Measurements from ENCODE around the gene PAK5.

The PAK5 gene

DNA sequence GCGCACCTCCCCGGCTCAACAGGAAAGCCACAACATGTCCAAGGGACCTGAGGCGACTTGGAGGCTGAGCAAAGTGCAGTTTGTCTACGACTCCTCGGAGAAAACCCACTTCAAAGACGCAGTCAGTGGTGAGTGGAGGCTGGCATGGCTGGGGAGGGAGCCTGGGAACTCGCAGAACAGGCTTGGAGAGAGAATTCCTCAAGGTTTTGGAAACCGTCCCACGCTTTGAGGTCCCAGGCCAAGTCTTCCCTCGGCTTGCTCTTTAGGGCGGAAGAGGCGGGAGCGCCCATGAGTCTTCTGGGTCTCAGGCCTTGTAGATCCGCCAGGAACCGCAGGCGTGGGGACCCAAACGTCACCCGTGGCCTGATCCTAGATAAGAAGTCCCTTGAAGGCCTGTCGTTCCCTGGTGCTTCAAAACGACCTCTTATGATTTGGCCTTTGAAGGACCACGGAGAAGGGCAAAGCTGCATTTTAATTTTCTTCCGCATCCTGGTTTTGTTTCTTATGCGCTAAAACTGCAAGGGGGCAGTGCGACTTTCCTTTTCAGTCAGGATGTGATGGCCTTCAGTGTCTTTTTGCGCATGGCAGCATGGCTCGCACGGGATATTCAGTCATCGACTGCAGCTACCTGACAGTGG lies 322.5 kb downstream of the PAK5 start:
- no peak for DNase-seq

DNA sequence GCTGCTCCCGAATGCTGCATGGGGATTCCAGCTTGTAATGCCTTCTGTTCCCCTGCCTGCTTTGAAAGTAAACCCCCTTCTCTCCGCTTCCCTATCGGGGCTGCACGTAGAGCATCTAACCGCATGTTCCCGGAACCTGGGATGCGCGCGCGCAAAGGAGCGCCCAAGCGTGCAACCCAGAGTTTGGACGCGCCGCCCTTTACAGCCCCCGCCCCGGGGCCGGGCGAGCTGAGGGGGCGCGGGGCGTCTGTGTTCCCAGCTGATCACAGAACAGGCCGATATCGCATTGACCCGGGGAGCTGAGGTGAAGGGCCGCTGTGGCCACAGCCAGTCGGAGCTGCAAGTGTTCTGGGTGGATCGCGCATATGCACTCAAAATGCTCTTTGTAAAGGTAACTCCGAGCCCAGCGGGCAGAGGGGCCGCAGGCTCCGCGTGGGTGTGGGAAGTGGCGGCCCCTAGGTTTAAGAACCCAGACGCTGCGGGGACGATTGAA lies 323.1 kb downstream of the PAK5 start:
- DNase-seq: no peak

DNA sequence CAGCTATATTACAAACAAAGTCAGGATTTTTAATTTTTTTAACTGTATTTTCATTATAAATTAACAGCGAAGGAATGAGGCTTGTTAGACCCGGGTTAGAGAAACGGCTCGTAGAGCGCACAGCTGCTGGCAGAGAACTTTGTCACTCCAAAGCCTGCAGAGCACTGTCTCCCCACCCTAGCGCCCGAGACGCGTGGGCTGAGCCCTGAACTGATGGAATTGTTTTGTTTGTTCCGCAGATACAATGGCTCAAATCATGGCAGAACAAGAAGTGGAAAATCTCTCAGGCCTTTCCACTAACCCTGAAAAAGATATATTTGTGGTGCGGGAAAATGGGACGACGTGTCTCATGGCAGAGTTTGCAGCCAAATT lies 323.7 kb downstream of the PAK5 start:
- no peak for DNase-seq

DNA sequence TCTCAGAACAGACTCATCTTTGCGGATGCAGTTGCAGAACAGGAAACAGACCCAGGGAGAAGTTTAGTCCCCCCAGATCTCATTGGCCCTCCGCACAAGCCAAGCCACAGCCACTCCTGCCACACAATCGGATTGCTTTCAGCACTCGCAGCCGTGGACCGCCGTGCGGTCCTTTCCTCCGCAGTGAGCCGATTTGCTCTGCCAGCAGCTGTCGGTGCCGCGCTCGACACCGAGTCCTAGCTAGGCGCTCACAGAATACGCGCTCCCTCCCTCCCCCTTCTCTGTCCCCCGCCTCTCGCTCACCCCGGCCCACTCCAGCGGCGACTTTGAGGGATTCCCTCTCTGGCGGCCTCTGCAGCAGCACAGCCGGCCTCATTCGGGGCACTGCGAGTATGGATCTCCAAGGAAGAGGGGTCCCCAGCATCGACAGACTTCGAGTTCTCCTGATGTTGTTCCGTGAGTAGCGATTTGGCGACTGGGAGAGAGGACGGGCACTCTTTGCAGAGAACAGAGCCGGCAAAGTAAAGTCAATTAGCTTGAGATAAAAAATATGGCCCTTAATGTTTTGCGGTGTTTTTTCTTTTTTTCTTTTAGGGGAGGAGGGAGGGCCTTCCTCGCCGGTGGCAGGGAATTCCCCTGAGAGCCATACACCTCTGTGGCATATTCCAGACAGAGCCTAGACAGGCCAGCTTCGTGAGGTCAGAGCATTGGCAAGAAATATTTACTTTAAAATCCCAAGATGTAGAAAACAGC lies 324.2 kb downstream of the PAK5 start, which contains the start of gene LAMP5:
Gene LAMP5 (plus strand): TSS at position 130 of the 753 bp plus-strand sequence. CDS start 263 bp downstream, at position 393.
- peak; percentile 7 for DNase-seq

DNA sequence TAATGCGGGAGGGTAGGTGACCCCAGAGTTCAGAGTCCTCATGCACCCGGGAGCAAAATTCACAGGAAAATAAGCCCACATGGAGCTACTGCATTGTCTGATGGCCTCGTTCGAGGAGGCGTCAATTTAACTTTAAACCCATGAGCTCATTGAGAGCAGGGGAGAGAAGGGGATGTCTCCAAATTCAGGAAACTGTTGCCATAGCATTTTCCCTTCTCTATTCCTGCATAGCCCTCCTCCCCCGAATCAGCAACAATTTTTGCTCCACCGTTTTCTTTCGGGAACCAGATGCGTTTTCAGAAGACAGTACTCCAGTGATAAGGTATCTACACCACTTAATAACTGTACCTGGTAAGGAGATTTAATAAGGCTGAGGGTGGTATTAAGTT lies 324.8 kb downstream of the PAK5 start:
- DNase-seq: no peak

DNA sequence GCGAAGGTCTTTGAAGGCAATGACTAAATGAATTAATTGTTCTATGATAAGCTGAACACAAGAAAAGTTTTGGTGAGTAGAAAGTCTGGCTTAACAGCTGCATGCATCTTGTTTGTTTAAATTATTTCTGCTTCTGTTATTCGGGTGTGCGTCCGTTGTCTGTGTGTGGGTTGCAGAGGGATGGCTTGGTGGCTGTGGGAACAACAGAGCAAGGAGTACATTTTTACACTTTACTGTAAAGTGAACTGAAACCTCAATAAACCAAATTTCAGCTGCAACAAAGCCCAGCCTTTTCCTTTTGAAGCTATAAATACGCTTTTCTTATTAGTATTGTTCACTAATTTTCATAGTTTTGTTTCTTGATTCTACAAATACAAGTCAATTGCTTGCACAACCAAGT lies 328.0 kb downstream of the PAK5 start:
- DNase-seq: no peak

DNA sequence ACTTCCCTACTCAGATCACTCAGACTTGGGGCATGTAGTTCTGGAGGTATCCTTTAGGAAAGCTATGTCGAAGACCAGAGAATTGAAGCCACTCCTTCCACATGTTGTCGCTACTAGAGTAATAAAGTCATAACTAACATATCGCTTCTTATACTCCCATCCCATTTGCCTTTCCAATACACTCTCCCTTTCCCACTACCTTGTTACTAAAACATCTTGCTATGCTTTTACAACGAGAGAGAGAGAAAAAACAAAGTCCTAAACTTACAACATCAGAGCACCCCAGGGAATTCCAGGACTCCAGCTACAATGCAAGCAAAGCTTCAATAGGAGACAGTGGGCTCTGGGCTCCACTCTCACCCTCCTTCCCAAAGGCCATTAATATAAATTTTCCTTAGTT lies 329.6 kb downstream of the PAK5 start:
- no peak for DNase-seq

DNA sequence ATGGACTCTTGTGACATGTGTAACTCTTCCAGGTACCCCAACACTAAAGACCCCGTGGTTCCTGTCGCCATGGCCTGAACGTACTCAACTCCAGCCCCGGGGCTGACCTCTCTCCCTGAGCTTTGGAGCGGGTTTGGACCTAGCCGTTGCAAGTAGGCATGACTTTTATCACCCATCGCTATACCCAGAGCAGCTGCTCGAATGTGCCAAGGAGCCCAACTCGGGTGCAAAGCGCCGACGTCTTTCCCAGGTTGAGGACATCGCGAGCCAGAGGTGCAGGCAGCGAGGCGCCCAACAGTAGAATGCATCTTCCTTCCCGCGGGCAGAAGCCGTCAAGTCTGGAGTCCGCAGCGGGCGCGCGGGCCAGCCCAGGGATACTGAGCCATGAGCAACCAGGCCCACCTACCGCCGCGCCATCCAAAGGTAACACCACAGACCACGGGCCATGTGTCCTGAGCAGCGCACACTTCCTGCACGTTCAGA lies 330.1 kb downstream of the PAK5 start:
- DNase-seq: no peak

DNA sequence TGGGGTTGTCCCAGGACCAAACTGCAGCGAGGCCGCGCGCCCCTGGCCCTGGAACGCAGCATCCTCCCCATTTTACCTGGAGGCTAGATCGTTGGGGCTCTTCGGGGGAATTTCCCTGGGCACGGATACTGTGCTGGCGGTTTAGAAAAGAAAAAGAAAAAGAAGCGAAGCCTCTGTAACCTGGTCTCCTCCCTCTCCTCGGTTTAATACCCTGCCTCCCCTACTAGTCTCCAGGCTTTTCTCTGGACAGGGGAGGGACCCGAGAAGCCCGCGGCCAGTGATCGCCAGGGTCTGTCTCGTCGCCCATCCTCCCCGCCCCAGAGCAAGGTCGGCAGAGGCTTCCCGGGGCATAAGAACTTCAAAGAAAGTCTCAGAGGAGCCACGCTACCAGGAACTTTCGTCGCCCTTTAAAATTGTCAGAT lies 330.6 kb downstream of the PAK5 start:
- DNase-seq: no peak

DNA sequence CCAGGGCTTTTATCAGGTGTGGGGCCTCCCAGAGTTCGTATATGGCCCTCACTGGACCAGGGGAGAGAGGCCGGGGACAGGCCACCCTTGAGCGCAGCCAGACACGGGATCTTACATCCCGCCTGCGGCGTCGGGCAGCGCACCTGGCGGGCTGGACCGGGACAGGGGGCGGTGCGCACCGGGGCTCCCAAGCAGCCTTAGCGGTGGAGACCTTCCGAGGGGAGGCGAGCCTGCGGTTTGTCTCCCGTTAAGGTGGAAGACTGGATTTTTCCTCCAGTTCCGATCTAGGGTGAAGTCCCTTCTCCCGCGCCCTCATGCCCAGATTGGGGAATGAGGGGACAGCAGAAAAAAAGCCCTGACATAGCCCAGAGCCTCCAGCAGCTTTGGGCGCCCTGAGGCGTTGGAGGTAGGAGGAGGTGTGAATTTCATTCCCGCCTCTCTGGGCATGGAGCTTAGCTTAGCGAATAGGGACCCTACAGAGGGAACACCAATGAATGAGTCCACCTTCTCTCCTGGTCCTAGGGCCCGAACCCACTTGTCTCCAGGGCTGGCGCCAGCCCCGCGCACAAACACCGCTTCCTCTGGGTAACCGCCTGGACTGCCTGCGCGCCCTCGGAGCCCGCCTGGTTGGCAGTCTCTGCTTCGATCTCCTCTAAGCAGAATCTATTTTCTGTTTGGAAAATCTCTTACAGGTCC lies 331.2 kb downstream of the PAK5 start:
- DNase-seq: no peak

DNA sequence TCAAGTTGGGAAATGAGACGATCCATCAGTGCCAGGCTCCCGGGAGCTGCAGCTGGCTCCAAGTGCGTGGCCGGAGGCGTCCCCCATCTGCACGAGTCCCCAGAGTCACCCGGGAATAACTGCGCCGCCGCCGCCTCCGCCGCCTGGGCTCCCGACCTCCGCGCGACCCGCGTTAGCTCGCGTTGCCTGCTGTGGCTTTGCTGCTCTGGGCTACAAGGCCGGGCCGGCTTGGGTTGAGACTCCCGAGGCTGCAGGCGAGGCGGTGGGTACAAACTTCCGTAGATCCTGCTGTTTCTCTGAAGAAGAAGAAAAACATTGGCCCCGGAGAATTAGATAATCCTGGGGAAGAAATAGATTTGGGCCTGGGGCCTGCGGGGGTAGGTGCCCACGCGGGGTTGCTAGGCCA lies 331.9 kb downstream of the PAK5 start:
- DNase-seq: no peak

DNA sequence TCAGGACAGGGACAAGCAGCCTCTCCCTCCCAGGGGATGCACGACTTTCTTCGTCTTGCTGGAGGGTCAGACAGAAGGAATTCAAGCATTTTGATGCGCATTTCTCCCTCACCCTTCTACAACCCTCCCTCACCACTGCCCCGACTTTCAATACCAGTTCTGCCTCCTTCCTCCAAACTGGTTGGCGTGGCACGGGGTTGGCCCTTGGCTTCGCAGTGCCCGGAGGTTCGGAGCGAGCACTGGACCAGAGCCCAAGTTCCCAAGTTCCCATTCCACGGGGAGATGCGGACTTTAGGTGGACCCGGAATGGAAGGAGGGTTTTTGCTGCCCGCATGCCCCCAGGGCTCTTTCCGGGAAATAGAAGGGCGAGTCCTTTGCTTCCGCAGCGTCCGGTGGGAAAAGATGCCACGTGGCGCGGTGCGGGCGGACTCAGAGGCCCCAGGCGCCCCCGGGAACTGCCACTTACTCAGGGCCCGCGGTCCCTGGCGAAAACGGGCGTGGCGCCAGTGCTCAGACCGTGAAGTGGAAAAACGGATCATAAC lies 332.5 kb downstream of the PAK5 start:
- DNase-seq: no peak

DNA sequence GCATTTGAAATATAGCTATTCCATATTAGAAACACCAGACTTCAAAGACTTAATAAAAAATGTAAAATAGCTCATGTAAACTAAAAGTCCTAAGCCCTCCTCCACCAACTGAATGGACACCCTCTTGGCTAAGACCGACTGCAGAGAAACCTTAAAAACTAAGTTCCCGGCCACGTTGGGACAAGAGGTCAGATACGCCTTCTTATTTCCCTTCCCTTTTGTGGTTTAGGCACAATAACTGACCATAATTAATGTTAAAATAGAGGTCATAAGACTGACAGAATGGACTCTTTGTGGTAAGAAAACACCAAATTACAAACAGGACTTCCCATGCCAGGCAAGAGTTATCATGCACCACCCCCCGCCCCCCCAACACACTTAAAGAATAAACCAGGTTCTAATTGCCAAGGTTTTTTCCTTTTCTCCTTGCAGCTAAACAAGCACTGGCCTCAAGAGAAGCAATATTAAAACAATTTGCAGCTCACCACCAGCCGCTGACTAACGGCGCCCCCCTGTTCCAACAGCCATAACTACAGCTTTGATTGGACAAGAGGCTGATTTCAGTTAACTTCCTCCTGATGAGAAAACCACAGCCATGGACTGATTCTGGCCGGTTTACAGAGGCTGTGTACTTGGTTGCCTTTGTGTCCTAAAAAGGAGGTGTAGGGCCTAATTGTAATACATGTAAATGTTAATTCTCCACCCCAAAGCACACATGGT lies 335.2 kb downstream of the PAK5 start:
- DNase-seq: peak; percentile 13

DNA sequence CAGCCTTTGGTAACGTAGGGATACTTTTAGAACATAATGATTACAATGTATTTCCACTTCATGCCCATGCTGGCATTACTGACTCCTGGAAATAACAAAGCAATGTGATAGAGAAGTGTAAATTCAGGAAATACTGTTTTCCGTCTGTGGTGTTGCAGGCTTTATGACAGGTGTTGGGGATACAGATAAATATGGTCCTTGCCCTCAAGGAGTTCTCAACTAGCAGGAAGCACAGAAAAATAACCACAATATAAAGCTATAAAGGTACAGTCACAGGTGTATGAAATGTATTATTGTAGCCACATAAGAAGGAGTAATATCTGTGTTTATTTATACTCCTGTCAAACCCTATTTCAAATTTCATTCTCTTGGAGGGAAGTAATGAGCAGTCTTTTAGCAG lies 337.4 kb downstream of the PAK5 start:
- DNase-seq: no peak

DNA sequence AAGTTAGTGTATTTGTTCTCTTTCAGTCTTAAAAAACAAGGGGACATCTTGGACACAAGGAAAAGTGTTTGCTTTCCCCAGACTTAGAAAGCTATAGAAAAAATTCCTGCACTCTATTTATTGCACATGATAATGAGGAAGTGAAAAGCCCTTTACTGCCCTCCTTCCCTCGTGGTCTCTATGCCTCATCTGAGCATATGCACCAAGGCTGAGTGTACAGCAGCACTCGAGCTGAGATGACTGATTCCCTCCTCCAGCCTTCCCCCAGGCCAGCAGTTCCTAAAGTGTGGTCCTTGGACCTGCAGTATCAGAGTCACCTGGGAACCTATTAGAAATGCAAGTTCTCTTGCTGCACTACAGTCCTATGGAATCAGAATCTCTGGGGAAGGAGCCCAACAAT lies 338.8 kb downstream of the PAK5 start:
- DNase-seq: peak; percentile 32

DNA sequence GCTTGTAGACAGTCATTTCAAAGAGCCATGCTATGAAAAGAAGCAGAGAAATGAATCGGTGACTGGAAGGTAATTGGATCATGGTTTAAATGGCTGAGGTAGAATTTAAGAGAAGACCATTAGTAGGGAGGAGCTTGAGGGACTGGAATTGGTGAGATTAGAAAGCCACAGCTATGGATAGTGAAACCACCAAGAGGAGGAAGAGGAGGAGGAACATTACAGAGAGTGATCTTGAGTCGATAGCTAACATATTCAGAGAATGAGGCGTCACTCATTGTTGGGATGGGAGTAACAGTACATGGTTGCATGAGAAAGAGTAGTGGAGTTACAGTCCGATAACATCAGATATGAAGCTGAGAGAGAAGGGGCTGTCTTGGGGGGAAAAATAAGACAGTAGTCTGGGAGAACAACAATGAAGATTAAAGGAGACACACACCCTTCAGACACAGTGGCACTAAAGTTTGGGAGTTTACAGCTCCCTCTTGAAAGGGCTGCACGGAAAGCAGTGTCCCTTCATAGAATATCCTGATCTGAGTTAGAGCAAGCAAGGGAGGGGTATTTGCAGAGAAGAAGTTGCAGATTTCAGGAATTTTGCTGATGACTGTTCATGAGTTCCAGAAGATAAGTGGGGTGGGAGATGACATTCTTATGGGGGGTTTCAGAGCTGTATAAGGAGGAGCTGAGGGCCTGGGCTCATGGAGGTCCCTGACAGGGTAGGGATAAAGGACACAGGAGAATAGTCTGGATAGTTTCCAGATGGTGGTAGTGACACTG lies 339.6 kb downstream of the PAK5 start:
- DNase-seq: no peak

DNA sequence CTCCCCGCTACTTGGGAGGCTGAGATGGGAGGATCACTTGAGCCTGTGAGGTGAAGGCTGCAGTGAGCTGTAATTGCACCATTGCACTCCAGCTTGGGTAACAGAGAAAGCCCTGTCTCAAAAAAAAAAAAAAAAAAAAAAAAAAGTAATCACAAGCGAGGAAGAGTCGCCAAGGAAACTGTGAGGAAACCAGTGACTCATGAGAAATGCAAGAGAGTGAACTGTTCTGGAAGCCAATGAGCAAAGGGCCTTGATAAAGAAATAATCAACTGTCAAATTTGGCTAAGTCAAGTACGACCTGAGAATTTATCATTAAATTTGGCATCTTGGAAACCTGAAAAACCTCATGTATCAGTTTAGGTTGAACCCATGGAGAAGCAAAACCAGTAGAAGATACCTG lies 340.6 kb downstream of the PAK5 start:
- DNase-seq: no peak

DNA sequence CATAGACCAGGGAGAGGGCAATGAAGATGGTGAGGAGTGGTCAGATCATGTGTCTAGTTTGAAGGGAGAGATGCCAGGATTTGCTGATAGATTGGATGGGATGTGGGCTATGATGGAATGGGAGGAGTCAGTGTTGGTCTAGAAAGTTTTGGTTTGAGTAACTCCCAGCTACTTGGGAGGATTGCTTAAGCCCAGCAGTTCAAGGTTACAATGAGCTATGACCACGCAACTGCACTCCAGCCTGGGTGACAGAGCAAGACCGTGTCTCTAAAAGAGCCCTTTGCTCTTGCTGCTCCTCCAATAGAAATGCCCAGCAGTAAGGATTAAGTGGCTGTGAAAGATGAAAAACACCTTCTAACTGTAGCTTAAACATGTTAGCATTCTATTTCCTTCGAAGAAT lies 342.7 kb downstream of the PAK5 start:
- DNase-seq: no peak

DNA sequence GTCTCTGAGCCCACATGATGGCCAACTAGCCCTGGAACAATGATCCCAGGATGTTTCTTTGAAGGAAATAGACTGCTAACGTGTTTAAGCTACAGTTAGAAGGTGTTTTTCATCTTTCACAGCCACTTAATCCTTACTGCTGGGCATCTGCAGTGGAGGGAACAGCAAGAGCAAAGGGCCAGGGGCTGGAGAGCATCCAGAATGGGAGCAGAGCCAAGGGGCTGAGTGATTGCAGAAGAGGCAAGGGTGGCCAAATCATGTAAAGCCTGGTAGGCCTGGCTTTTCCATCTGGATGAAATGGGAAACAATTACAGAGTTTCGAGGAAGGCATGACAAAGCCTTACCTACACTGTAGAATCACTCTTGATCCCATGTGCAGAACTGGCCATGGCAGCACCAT lies 343.2 kb downstream of the PAK5 start:
- DNase-seq: no peak

DNA sequence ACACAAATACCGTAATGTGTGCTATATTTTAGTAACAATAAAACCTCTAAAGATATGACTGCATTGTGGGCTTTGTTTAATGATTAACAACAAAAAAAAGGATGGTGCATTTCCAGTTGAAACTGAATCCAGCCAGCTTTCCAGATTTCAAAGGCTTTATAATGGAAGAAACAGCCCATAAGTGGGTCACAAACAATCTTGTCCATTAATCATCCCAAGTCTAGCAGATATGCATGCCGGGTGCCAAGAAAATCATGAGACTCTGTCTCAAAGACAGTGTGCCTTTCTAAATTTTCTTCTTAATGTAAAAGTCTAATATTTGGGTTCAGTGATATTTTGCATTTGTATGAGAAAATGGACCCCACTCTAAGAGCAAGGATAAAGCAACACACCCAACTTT lies 345.1 kb downstream of the PAK5 start:
- no peak for DNase-seq

DNA sequence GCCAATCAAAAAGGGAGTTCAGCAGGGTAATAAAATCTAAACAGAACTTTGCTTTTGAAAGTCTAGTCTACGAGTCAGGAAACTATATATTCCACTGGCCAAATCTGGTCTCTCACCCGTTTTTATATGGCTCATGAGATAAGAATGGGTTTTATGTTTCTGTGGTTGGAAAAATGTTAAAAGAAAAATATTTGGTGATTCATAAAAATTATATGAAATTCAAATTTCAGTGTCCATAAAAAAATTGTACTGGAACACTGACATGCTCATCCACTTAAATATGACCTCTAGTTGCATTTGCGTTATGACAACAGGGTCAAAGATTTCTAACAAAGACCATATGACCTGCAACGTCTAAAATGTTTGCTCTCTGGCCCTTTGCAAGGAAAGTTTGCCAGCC lies 346.8 kb downstream of the PAK5 start:
- no peak for DNase-seq

DNA sequence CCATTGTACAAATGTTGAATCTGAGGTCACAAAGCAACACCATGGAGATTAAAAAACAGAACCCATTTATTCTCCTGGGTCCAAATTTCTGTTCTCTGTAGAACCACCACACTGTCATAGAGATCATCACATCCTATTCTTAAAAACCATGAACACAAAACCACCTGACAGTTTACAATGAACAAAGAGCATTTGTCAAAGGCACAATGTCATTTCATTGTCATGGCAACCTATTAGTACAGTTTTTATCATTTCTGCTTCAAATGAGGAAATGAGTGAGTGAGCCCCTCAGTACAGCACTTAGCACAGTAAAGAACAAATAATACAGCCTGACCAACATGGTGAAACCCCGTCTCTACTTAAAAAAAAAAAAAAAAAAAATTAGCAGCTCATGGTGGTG lies 347.6 kb downstream of the PAK5 start:
- DNase-seq: no peak

All from RPMI8226 (cell line).